HG02642 (cell line): ENCODE measurements around the gene BACH2.

Source experiments
- ATAC-seq: cut with Tn5 transposase; IDR thresholded peaks from one replicate; pipeline ENCODE4 v1.9.1; 2021; ENCODE audit warnings: mild to moderate bottlenecking; ENCODE audit not compliant: unreplicated experiment, poor library complexity

The BACH2 gene

DNA sequence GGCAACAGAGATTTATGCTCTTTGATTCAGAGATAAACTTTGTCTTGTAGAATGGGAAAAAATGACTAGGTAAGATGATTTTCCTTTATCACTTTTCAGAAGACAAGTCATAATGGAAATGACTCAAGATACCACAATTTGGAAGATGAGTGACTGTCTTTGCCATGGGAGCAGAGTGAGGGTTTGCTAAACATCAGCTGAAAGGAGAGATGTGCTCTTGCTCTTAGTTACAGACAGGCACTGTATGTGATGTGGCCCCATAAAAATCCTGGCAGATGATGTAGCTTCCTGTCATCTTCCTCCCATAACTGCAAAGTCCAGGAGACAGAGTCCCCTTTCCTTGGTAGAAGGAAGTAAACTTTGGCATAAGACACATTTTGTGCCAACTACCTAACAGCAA is 47.6 kb downstream of the BACH2 start:
- no peak for ATAC-seq

DNA sequence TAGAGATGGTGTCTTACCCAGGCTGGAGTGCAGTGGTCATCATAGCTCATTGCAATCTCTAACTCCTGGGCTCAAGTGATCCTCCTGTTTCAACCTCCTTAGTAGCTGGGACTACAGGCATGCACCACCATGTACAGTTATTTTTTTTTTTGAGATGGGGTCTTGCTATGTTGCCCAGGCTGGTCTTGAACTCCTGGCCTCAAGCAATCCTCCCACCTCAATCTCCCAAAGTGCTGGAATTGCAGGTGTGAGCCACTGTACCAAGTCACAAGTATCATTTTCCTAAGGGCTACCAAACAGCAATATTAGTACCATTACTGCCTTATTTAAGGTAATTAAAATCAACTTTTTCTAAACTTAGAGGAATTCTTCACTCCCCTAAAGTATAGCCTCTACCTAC is 49.4 kb downstream of the BACH2 start:
- no peak for ATAC-seq

GRCh38 chr6:90241229-90241880 is 55.3 kb downstream of the BACH2 start:
- no peak for ATAC-seq

GRCh38 chr6:90238496-90239266 is 58.0 kb downstream of the BACH2 start:
- ATAC-seq, result no peak

- ATAC-seq, result no peak
These were observed 59.2 kb downstream of the BACH2 start for GRCh38 chr6:90237350-90237990.

- ATAC-seq, result no peak
These were observed 62.6 kb downstream of the BACH2 start for GRCh38 chr6:90233994-90234393.

DNA sequence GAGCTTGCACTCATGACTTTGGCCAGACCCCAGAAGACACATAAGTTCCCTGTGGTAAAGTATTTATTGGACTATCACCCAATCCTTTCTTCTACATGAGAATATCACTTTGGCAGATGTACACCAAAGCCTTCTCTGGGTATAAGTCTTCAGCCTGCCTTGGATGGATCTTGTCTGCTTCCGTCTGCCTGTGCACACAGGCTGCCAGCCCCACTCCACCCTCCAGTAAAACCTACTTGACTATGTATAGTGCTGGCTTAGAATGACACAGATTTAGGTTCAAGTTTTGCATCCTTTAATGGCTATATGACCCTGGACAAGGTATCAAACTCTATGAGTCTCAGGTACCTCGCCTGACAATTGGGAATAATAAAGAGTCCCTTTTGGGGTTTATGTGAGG is 63.4 kb downstream of the BACH2 start:
- no peak for ATAC-seq

- ATAC-seq, result no peak
These were observed 64.8 kb downstream of the BACH2 start for GRCh38 chr6:90231798-90232197.

- ATAC-seq, result no peak
These were observed 65.3 kb downstream of the BACH2 start for GRCh38 chr6:90231308-90231707.

DNA sequence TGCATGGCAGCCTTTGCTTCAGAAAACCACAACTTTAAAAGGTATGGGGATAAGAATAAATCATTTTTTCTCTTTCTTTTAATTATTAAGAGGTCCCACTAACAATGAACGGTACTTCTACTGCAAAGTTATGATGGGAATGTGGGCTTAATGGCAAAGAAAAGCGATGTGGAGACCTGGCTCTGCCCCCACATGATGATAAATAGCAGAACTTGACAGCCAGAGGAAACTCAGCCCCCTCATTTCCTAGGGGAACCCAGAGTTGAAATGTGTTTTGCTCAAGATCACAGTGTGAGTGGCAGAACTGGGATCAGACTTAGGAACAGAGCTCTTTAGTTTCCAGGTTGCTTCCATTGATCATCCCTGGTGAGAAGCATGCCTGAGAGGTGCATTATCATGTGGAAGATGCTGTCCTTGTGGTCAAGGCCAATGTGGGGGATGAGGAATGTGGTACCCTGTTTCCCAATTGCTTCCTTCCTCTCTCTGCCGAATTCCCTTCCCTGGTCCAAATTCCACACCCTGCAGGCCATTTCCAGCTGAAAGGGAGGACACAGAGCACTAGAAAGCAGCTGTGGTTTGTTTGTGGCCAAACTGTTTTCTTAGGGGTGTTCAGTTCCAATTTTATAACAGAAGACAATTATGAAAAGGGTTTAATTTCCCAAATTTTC is 66.0 kb downstream of the BACH2 start:
- no peak for ATAC-seq

DNA sequence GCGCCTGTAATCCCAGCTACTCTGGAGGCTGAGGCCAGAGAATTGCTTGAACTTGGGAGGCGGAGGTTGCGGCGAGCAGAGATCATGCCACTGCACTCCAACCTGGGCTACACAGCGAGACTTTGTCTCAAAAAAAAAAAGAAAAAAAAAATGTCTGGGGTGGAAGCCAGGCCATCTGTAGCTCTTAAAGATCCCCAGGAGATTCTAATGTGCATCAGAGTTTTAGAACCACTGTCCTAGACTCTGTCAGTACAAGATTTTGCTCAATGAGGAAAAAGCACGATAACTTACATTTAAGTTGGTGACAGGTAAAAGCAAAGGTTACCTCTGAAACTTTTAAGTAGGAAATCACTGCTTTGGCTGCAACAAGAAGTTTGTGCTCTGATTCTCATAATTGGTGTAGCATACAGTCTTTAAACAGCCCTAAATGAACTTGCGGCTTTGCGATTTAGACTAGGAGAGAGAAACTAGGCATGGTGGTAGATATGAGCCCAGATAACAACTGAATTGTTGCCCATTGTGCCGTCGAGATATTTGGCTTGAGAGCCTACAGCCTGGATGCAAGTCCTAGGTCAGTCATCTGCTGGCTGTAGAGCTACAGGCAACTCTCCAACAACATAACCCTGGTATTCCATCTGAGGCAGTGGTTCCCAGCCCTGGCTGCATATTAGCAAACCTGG is 67.2 kb downstream of the BACH2 start:
- no peak for ATAC-seq

GRCh38 chr6:90227673-90228072 is 69.0 kb downstream of the BACH2 start:
- no peak for ATAC-seq

DNA sequence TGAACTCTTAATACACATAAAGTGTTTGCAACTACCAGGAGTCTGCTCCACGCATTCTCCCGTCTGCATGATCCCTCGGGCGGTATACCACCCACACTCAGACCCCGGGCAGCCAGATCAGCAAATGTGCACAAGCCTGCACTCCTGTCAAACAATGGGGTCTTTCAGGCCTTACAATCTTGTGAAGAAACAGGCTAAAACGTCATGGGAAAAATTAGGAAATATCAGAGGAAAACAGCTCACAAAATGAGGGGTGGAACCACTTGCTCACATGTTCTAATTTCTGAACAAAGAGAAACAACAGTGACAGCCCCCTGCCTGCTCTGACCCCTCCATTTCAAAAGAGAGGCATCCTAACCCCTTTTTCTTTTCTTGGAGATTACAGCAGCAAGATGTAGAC is 69.4 kb downstream of the BACH2 start:
- ATAC-seq, result no peak

- ATAC-seq, result no peak
These were observed 70.4 kb downstream of the BACH2 start for GRCh38 chr6:90226257-90226656.

GRCh38 chr6:90224196-90224595 is 72.4 kb downstream of the BACH2 start:
- ATAC-seq, result no peak

- no peak for ATAC-seq
These were observed 73.9 kb downstream of the BACH2 start for GRCh38 chr6:90222724-90223198.

GRCh38 chr6:90222008-90222407 is 74.6 kb downstream of the BACH2 start:
- ATAC-seq, result no peak

DNA sequence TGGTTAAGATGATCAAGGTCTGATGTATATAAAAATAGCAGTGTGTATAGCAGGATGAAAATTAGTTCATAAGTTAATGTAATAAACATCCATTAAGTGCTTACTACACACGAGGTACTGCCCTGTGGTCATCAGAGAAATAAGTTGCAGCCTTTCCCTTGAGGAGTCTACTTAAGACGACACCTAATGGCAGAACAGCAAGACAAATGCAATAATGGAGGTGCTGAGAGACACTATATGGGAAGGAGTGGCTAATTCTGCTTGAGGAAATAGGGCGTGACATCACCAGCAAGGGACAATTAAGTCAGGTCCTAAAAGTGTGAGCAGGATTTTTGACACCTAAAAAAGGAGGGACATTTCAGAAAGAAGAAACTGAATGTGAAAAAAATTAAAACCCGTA is 75.2 kb downstream of the BACH2 start:
- no peak for ATAC-seq

- ATAC-seq, result no peak
These were observed 76.4 kb downstream of the BACH2 start for GRCh38 chr6:90220273-90220672.

DNA sequence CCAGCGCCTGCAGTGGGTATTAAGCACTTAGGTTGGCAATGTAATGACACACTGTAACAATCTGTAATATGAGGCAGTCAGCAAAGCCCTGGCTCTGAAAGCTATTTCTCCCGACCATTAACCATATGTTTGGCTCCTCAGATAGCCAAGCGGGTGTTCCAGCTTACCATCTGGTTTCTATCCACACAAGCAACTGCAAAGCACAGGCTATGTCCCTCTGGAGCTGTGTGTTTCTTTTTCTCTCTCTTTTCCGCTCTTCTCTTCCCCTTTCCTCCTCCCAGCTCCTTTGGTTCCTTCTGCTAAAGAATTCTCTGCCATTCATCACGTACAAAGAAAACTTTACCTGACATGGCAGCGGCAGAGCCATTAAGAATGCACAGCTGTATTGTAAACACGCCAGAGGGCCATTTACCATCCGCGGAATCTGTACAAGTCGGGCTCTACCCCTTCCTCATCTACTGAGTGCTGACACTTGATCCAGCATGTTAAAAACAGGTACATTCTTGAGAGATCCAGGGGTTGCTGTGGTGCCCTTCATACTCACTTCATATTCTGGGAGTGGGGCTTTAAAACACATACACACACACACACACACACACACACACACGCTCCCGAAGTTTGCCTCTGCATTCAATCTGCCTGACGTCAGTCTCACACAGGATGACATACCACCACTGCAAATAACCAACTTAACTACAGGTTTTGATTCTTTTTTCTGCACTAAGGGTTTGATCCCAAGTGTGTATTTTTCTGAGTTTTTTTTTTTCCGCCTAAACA is 77.2 kb downstream of the BACH2 start:
- ATAC-seq, result no peak
